Measurements from ENCODE around the gene COL4A2.

DNA sequence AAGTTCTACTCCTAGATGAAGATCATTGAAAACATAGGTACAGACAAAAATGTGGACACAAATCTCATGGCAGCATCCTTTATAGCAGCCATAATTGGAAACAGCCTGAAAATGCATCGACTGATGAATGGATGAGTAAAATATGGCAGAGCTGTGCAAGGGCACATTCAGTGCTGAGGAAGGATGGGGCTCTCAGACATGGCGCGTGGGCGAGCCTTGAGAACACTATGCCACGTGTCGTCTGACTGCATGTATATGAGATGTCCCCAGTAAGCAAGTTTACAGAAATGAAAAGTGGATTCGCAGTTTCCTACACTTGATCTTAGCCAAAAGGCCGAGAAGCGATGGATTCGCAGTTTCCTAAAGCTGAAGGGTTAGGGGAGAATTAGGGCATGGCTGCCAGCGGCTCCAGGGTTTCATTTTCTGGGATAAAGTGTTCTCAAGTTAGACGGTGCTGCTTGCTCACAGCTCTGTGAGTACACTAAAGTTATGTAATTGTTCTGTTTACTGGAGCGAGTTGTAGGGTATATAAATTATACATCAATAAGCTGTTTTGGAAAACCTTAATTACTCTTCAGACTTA, 176.4 kb downstream of the COL4A2 start:
- TF ChIP-seq, protein P1, sequence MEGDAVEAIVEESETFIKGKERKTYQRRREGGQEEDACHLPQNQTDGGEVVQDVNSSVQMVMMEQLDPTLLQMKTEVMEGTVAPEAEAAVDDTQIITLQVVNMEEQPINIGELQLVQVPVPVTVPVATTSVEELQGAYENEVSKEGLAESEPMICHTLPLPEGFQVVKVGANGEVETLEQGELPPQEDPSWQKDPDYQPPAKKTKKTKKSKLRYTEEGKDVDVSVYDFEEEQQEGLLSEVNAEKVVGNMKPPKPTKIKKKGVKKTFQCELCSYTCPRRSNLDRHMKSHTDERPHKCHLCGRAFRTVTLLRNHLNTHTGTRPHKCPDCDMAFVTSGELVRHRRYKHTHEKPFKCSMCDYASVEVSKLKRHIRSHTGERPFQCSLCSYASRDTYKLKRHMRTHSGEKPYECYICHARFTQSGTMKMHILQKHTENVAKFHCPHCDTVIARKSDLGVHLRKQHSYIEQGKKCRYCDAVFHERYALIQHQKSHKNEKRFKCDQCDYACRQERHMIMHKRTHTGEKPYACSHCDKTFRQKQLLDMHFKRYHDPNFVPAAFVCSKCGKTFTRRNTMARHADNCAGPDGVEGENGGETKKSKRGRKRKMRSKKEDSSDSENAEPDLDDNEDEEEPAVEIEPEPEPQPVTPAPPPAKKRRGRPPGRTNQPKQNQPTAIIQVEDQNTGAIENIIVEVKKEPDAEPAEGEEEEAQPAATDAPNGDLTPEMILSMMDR (conservative IDR thresholded peaks at IDR 0.05; ENCODE audit: low read depth, low read length): no peak
- TF ChIP-seq EZH2 (IDR thresholded peaks at IDR 0.05; ENCODE audit: low read length, unreplicated experiment): no peak
- TF ChIP-seq EZH2phosphoT487 (IDR thresholded peaks at IDR 0.05; ENCODE audit: borderline replicate concordance, low read length): no peak
